HG03025 (cell line): ENCODE measurements around the gene UBL4B.

Experiments
- ATAC-seq: cut with Tn5 transposase; IDR thresholded peaks from one replicate; pipeline ENCODE4 v1.9.1; 2021; ENCODE audit warnings: mild to moderate bottlenecking, moderate library complexity; ENCODE audit not compliant: unreplicated experiment, low FRiP score

UBL4B gene

DNA sequence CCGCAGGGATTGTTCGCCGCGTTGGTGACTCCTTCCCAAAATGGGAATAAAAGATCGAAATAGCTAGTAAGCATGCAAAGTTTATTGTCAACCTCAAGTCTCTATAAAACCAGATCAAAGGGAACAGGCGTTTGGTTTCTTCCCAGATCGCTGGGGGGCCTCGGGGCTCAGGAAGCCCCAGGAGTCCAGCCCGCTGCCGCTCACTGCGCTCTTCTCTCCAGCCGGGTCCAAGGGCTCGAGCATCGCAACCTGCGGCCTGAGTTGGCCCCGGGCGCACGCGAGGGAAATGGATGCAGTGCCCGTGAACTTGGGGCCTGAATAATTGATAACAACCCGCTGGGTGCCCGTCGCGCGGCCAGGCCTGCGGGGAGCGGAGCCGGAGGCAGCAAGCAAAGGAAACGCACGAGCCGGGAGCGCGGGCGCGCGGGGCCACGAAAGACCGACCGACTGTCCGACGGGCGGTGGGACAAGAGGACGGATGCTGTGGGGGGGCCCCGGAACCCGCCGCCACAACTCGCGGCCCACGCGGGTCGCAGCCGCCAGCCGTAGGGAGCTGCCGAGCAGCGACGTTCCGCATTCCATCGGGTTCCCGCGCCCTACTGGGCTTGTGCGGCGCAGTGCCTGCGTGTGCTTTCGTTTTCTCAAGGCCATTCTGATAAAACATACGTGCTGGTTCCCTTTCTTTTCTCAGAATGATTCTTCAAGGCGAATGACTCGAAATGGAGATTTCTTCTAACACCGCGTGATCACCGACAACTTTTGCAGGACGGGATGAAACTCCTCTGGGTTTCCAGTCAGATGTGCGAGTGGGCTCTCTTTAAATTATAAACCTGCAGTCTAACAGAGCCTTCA lies 27.8 kb upstream of the UBL4B start:
- ATAC-seq = no peak

- no peak for ATAC-seq
These were observed 26.6 kb upstream of the UBL4B start for GRCh38 chr1:110085671-110086070.

- no peak for ATAC-seq
These were observed 25.3 kb upstream of the UBL4B start for GRCh38 chr1:110086961-110087360.

- no peak for ATAC-seq
These were observed 24.2 kb upstream of the UBL4B start for GRCh38 chr1:110087812-110088738.

DNA sequence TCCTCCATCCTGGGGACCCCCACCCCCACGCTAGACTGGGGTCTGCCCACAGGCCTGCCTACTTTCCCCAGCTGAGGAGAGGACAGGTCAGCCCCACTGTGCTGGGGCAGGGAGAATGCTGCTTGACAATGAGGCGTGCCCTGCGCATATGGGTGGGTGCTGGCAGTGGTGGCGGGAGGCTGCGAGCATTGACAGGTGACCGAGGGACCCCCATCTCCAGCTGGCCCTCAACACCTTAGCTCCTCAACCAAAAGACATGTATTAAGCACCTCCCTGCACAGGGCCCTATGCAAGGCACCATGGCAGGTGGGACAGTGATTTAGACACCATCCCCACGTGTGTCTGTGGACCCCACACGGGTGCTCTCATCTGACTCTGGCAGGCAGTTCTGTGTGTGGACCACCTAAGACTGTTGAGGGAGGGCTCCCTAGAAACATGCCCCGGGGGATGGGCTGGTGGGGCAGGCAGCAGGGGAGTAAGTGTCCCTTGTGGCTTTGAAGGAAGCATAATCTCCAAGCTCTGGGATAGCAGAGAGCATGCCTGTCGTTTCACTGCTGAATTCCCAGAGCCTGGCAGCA lies 23.4 kb upstream of the UBL4B start:
- ATAC-seq = no peak

DNA sequence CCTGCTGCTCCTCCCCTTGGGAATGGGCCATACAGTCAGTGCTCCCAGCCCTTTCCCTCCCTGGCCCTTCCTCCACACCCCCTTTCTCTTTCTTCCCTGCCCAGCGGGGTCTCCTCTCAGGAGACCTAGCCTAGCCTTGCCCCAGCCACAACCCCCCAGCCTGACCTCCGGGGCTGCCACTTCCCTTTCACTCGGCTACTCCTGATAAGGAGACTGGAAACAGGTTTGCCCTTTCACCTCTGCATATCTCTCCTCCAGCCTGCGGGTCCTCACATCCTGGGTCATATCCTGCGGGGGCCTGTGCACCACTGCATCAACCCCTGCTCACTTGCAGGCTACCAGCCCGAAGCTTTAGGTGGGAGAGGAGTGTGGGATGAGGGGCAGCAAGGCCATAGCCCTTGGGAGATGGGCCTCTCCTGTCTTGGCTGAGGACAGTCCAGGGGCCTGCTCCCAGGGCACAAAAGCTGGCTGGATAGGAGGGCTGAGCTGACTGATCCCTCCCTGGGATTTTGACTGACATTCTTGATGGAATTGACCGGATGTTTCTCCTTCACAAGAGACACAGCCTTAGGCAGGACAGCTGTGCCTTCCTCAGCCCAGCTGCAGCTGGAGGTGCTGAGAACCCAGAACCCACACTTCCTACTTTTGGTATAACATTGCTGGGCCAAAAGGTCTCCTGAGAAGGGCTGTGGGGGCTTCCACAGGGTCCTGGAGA lies 22.5 kb upstream of the UBL4B start:
- no peak for ATAC-seq

- no peak for ATAC-seq
These were observed 20.9 kb upstream of the UBL4B start for GRCh38 chr1:110091381-110091780.

- no peak for ATAC-seq
These were observed 20.5 kb upstream of the UBL4B start for GRCh38 chr1:110091791-110092190.

DNA sequence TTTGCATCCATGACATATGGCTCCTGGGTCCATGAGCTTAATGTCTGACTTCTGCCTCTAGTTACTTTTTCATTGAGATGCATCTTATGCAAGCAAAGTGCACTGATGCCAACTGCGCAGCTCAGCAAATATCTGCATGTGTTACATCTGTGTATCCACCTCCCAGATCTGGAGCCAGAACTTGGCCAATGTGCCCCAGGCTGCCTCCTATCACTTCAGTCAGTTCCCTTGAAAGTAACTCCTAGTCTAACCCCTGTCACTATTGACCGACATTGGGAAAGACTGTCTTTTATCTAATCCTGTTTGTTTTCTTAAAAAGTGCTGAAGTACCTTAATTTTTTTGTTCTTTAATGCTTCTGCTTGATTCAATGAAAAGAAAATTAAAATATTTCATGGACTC lies 19.3 kb upstream of the UBL4B start:
- no peak for ATAC-seq

- ATAC-seq = no peak
These were observed 17.1 kb upstream of the UBL4B start for GRCh38 chr1:110094931-110095654.

DNA sequence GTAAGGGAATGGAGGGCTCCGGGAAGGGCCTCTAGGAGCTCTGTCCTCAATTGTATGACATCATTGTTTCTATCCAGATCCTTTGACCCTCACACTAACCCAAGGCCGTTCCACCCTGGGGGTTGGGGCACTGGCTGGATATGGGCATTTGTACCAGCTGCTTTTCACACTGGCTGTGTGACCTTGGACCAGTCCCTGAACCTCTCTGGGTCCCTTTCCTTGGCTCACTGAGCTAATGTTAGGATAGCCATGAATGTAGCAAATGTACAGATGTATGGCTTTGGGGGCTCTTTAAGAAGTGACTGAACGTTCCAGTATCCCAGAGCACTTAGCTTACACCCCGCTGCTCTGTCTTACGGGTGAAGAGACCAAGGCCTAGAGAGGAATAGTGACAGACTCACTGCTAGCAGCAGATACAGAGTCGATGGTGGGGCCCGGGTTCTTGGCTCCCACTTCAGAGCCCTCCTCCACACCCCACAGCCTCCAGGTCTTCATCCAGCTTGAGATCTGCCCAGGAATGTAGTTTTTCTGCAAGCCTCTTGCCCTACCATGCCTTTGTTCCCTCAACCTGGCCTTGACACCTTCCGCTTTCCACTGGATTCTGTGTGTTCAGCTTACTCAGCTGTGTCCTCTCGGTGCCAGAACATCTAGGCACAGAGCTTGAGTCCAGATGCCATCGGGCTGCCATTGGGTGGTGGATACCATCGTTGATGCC lies 14.6 kb upstream of the UBL4B start:
- no peak for ATAC-seq

DNA sequence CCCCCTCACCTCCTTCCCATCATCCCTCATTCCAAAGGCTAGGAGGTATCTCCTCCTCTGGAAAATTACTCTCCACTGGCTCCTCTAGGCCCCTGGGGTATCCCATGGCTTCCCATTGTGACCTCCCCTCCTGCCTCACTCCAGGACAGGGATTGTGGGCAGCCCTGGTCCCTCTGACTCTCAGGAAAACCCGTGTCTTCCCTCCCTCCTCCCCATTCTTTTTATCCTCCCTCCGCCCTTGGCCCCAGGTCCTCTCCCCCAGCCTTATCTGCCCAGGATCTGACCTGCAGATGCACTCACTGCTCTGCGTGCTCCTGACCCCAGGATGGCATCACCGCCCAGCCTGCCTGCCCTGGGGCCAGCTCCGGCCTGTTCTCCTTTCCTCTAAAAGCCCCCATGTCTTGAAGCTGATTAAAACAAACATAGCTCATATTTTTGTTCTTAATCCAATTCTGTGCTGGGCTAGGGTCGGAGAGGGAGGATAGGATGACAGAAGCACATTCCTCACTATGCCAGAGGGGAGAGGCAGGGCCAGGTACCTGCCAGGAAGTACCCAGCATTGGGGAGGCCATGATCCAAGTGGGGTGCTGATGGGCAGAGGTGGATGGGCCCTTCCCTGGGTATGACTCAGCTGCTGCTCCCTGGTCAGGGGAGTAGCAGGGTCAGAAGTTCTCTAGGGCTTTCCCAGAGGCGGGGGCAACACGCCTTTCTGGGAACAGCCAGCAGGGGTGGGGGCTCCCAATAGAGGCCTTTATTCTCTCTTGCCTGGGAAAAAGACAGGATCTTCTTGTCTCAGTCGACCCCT lies 13.8 kb upstream of the UBL4B start:
- no peak for ATAC-seq

GRCh38 chr1:110100335-110100734 lies 11.9 kb upstream of the UBL4B start:
- ATAC-seq = no peak

- no peak for ATAC-seq
These were observed 10.2 kb upstream of the UBL4B start for GRCh38 chr1:110102081-110102480.

- no peak for ATAC-seq
These were observed 6.0 kb upstream of the UBL4B start for GRCh38 chr1:110106013-110106941.

GRCh38 chr1:110107867-110108469 lies 4.3 kb upstream of the UBL4B start:
- ATAC-seq = no peak

GRCh38 chr1:110111081-110111480 lies 1.2 kb upstream of the UBL4B start:
- ATAC-seq = no peak
